ENCODE results near the gene CAPN7. TPM values are rescaled to one million over a fixed set of nuclear protein-coding genes. Genes with fewer than 3 reads are reported as not detected.

CAPN7 gene
- total RNA-seq, 2 experiments from 2014 or later, result 23.7 to 26.1 TPM

DNA sequence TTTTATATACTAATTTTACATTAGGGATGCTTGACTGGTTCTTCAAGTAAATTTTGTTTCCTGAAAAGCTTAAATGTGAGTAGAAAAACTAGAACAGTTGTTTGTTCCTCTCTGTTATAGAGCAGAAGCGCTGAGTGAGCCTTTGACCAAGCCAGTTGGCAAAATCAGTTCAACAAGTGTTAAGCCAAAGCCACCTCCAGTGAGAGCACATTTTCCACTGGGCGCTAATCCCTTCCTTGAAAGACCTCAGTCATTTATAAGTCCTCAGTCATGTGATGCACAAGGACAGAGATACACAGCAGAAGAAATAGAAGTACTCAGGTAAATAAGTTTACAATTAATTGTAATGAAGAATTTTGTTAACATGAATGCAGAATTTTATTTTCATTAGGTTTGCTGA, 14.6 kb downstream of the CAPN7 start:
- Mint-ChIP-seq H3K4me1 (ENCODE audit: low read depth) (peaks cover 8% of the 10 kb centered on the region), H3K27me3 (ENCODE audit: low read depth) (no peaks in the 10 kb centered on the region), H3K36me3 (ENCODE audit: low read depth) (peaks cover 32% of the 10 kb centered on the region), H3K4me3 (no peak overlapping the region), H3K9me3 (no peaks in the 10 kb centered on the region), H3K27ac (no peak overlapping the region)
- CTCF ChIA-PET, result interaction anchor here (0.6 to 2.0 kb wide), 3 partner anchors 48 to 1872 kb away, joined by 3 to 7 read pairs (median 6); no protein-coding TSS in a partner anchor
- no peak for DNase-seq
- intact Hi-C loops (cut with micrococcal nuclease), result no loop called here

GRCh38 chr3:15221574-15222217, 15.7 kb downstream of the CAPN7 start:
- no peak overlapping the region for H3K4me3 Mint-ChIP-seq
- H3K9me3 Mint-ChIP-seq, result no peaks in the 10 kb centered on the region
- H3K27me3 Mint-ChIP-seq (ENCODE audit: low read depth), result no peaks in the 10 kb centered on the region
- CTCF ChIA-PET, result interaction anchor here (0.6 to 2.0 kb wide), 9 partner anchors 11 to 862 kb away, joined by 3 to 7 read pairs (median 3); no protein-coding TSS in a partner anchor
- H3K36me3 Mint-ChIP-seq (ENCODE audit: low read depth), result peaks cover 28% of the 10 kb centered on the region
- peaks cover 7% of the 10 kb centered on the region for H3K4me1 Mint-ChIP-seq (ENCODE audit: low read depth)
- no peak for DNase-seq
- no peak overlapping the region for H3K27ac Mint-ChIP-seq
- intact Hi-C loops (cut with micrococcal nuclease), result no loop called here

GRCh38 chr3:15223685-15224572, 17.9 kb downstream of the CAPN7 start:
- Mint-ChIP-seq H3K9me3 (no peaks in the 10 kb centered on the region), H3K4me3 (no peak overlapping the region), H3K4me1 (ENCODE audit: low read depth) (no peaks in the 10 kb centered on the region), H3K27me3 (ENCODE audit: low read depth) (no peaks in the 10 kb centered on the region), H3K27ac (no peak overlapping the region), H3K36me3 (ENCODE audit: low read depth) (peaks cover 10% of the 10 kb centered on the region)
- no peak for DNase-seq
- CTCF ChIA-PET, result interaction anchor here (0.7 to 1.5 kb wide), 5 partner anchors 16 to 258 kb away, joined by 3 to 6 read pairs (median 3); no protein-coding TSS in a partner anchor
- intact Hi-C loops (cut with micrococcal nuclease), result no loop called here

- no peak overlapping the region for H3K27ac Mint-ChIP-seq
- peaks cover 3% of the 10 kb centered on the region for H3K36me3 Mint-ChIP-seq (ENCODE audit: low read depth)
- no peak for DNase-seq
- H3K9me3 Mint-ChIP-seq, result no peaks in the 10 kb centered on the region
- no peaks in the 10 kb centered on the region for H3K27me3 Mint-ChIP-seq (ENCODE audit: low read depth)
- H3K4me3 Mint-ChIP-seq, result no peak overlapping the region
- CTCF ChIA-PET, result interaction anchor here (0.9 to 1.5 kb wide), 2 partner anchors 9 to 25 kb away, joined by 3 read pairs; no protein-coding TSS in a partner anchor
- intact Hi-C loops (cut with micrococcal nuclease), result no loop called here
- H3K4me1 Mint-ChIP-seq (ENCODE audit: low read depth), result no peaks in the 10 kb centered on the region
These were observed 22.1 kb downstream of the CAPN7 start for GRCh38 chr3:15228147-15228546.

DNA sequence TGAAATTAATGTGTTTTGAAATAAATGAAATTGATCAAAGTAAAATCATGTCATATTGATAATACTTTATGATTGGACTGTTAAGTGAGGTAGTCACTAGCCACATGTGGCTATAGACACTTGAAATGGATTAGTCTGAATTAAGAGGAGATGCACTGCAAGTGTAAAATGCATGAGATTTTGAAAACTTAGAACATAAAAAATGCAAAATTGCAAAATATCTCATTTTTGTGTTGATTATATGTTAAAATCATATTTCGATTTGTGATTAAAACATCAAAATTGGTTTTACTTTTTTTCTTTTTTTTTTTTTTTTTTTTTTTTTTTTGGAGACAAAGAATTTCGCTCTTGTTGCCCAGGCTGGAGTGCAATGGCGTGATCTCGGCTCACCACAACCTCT, 23.2 kb downstream of the CAPN7 start:
- no peaks in the 10 kb centered on the region for H3K9me3 Mint-ChIP-seq
- no peaks in the 10 kb centered on the region for H3K4me1 Mint-ChIP-seq (ENCODE audit: low read depth)
- H3K36me3 Mint-ChIP-seq (ENCODE audit: low read depth), result peaks cover 1% of the 10 kb centered on the region
- H3K27me3 Mint-ChIP-seq (ENCODE audit: low read depth), result no peaks in the 10 kb centered on the region
- DNase-seq, result no peak
- H3K27ac Mint-ChIP-seq, result no peak overlapping the region
- CTCF ChIA-PET, result no interaction called here
- H3K4me3 Mint-ChIP-seq, result no peak overlapping the region
- intact Hi-C loops (cut with micrococcal nuclease), result no loop called here

DNA sequence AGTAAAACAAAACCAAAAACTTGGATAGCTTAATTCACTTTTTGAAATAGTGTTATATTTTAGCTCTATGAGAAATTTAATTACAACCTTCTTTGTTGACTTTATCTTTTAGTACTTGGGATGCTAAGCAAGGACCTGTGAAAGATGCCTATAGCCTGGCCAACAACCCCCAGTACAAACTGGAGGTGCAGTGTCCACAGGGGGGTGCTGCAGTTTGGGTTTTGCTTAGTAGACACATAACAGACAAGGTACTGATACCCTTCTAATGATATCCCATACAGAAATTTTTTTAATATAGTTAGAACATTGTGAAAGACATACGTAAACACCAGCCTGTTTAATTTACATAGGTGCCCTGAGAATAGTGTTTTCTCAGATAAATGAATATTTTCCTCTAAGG, 35.3 kb downstream of the CAPN7 start:
- CTCF ChIA-PET, result interaction anchor here (0.7 to 2.7 kb wide), 4 partner anchors 14 to 165 kb away, joined by 3 to 11 read pairs (median 3); no protein-coding TSS in a partner anchor
- H3K4me1 Mint-ChIP-seq (ENCODE audit: low read depth), result peaks cover 3% of the 10 kb centered on the region
- no peaks in the 10 kb centered on the region for H3K9me3 Mint-ChIP-seq
- peak; percentile 69 for DNase-seq
- no peak overlapping the region for H3K4me3 Mint-ChIP-seq
- H3K36me3 Mint-ChIP-seq (ENCODE audit: low read depth), result peaks cover 15% of the 10 kb centered on the region
- H3K27me3 Mint-ChIP-seq (ENCODE audit: low read depth), result no peaks in the 10 kb centered on the region
- intact Hi-C loops (cut with micrococcal nuclease), result loop anchor here (1.0 kb wide), 1 partner anchor 137 kb away; no protein-coding TSS in a partner anchor
- H3K27ac Mint-ChIP-seq, result no peak overlapping the region

GRCh38 chr3:15243822-15244482, 37.9 kb downstream of the CAPN7 start:
- intact Hi-C loops (cut with micrococcal nuclease), result no loop called here
- H3K27me3 Mint-ChIP-seq (ENCODE audit: low read depth), result no peaks in the 10 kb centered on the region
- no peak overlapping the region for H3K4me3 Mint-ChIP-seq
- DNase-seq, result no peak
- CTCF ChIA-PET, result no interaction called here
- H3K4me1 Mint-ChIP-seq (ENCODE audit: low read depth), result peaks cover 3% of the 10 kb centered on the region
- no peak overlapping the region for H3K27ac Mint-ChIP-seq
- H3K9me3 Mint-ChIP-seq, result no peaks in the 10 kb centered on the region
- H3K36me3 Mint-ChIP-seq (ENCODE audit: low read depth), result peaks cover 19% of the 10 kb centered on the region

- no peaks in the 10 kb centered on the region for H3K9me3 Mint-ChIP-seq
- no peak overlapping the region for H3K27ac Mint-ChIP-seq
- no peaks in the 10 kb centered on the region for H3K27me3 Mint-ChIP-seq (ENCODE audit: low read depth)
- CTCF ChIA-PET, result interaction anchor here (1.1 kb wide), 1 partner anchor 21 kb away, joined by 4 read pairs; no protein-coding TSS in a partner anchor
- intact Hi-C loops (cut with micrococcal nuclease), result no loop called here
- peaks cover 20% of the 10 kb centered on the region for H3K36me3 Mint-ChIP-seq (ENCODE audit: low read depth)
- no peak for DNase-seq
- no peak overlapping the region for H3K4me3 Mint-ChIP-seq
- H3K4me1 Mint-ChIP-seq (ENCODE audit: low read depth), result peaks cover 3% of the 10 kb centered on the region
These were observed 40.1 kb downstream of the CAPN7 start for GRCh38 chr3:15246186-15246585.

- Mint-ChIP-seq H3K27me3 (ENCODE audit: low read depth) (no peaks in the 10 kb centered on the region), H3K4me1 (ENCODE audit: low read depth) (peaks cover 7% of the 10 kb centered on the region), H3K36me3 (ENCODE audit: low read depth) (peaks cover 15% of the 10 kb centered on the region), H3K9me3 (no peaks in the 10 kb centered on the region), H3K27ac (peak overlapping the region; percentile 77), H3K4me3 (no peak overlapping the region)
- DNase-seq, result no peak
- intact Hi-C loops (cut with micrococcal nuclease), result loop anchor here (5.0 kb wide), 1 partner anchor 146 kb away; no protein-coding TSS in a partner anchor
- CTCF ChIA-PET, result interaction anchor here (0.6 to 2.2 kb wide), 2 partner anchors 15 to 46 kb away, joined by 3 to 9 read pairs; no protein-coding TSS in a partner anchor
These were observed 47.1 kb downstream of the CAPN7 start for GRCh38 chr3:15253023-15253697.

GRCh38 chr3:15255215-15255614, 49.2 kb downstream of the CAPN7 start:
- Mint-ChIP-seq H3K9me3 (no peaks in the 10 kb centered on the region), H3K27me3 (ENCODE audit: low read depth) (no peaks in the 10 kb centered on the region), H3K36me3 (ENCODE audit: low read depth) (peaks cover 18% of the 10 kb centered on the region), H3K4me1 (ENCODE audit: low read depth) (peaks cover 7% of the 10 kb centered on the region), H3K4me3 (no peak overlapping the region), H3K27ac (peak overlapping the region; percentile 0)
- CTCF ChIA-PET, result interaction anchor here (0.7 to 3.8 kb wide), 3 partner anchors 9 to 125 kb away, joined by 3 to 21 read pairs (median 3); no protein-coding TSS in a partner anchor
- intact Hi-C loops (cut with micrococcal nuclease), result no loop called here
- DNase-seq, result no peak

DNA sequence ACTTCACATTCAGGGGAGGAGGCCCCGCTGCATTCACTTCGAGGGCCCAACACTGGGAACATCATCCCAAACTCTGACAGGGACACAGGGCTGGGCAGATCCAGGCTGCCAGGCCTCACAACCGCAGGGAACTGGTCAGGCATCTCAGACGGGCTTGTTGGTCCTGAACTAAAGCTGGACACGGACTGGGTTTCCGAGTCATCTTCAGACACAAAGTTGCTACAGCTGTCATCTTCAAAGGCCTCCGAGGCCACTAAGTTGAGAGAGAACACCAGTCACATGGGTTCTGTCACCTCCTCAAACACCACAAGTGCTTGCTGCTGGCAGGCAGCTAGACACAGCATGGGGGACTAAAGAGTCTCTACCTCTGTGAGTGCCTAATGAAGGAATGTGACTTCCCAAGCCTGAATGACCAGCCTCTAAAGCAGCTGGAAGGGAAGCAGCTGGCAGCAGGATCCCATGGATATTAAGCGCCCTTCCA, 50.9 kb downstream of the CAPN7 start:
- Mint-ChIP-seq H3K9me3 (no peaks in the 10 kb centered on the region), H3K27ac (no peak overlapping the region), H3K27me3 (ENCODE audit: low read depth) (no peaks in the 10 kb centered on the region), H3K4me3 (no peak overlapping the region), H3K36me3 (ENCODE audit: low read depth) (peaks cover 11% of the 10 kb centered on the region), H3K4me1 (ENCODE audit: low read depth) (peaks cover 7% of the 10 kb centered on the region)
- intact Hi-C loops (cut with micrococcal nuclease), result no loop called here
- CTCF ChIA-PET, result interaction anchor here (0.8 to 3.8 kb wide), 4 partner anchors 10 to 148 kb away, joined by 4 to 21 read pairs (median 4); partner anchors contain the start of gene CAPN7
- DNase-seq, result no peak

All from activated naive CD4-positive, alpha-beta T cell treated with anti-CD3 and anti-CD28 coated beads for 36 hours (primary cell).